ENCODE data around the gene CD8B.

CD8B gene

GRCh38 chr2:86832334-86833096, 29.2 kb downstream of the CD8B start:
- H3K27me3 ChIP-seq (ENCODE audit: insufficient read depth, poor library complexity, severe bottlenecking): no peaks in the 10 kb centered on the region
- DNase-seq (ENCODE audit: low read depth in 1 of 2, low spot score in 1 of 2): no peak
- H3K4me3 ChIP-seq (replicated peaks; ENCODE audit: insufficient read depth, low read length): no peak overlapping the region
- TF ChIP-seq CTCF (IDR thresholded peaks at IDR 0.05; ENCODE audit: insufficient read depth, low read length) (no peak), REST (IDR thresholded peaks at IDR 0.05; ENCODE audit: insufficient replicate concordance, low read depth) (no peak), GABPA (IDR thresholded peaks at IDR 0.05; ENCODE audit: low read depth) (no peak), SPI1 (IDR thresholded peaks at IDR 0.05; ENCODE audit: borderline replicate concordance, low read depth) (no peak), POLR2AphosphoS5 (IDR thresholded peaks at IDR 0.05; ENCODE audit: low read depth) (no peak)
- no peak overlapping the region for H3K27ac ChIP-seq (replicated peaks)

- Histone ChIP-seq H3K27ac (replicated peaks) (no peak overlapping the region), H3K4me3 (replicated peaks; ENCODE audit: insufficient read depth, low read length) (no peak overlapping the region), H3K27me3 (ENCODE audit: insufficient read depth, poor library complexity, severe bottlenecking) (no peaks in the 10 kb centered on the region)
- no peak for DNase-seq (ENCODE audit: low read depth in 1 of 2, low spot score in 1 of 2)
- TF ChIP-seq CTCF (IDR thresholded peaks at IDR 0.05; ENCODE audit: insufficient read depth, low read length): no peak
- no peak for TF ChIP-seq POLR2AphosphoS5 (IDR thresholded peaks at IDR 0.05; ENCODE audit: low read depth)
- no peak for TF ChIP-seq GABPA (IDR thresholded peaks at IDR 0.05; ENCODE audit: low read depth)
- TF ChIP-seq REST (IDR thresholded peaks at IDR 0.05; ENCODE audit: insufficient replicate concordance, low read depth): no peak
- no peak for TF ChIP-seq SPI1 (IDR thresholded peaks at IDR 0.05; ENCODE audit: borderline replicate concordance, low read depth)
These were observed 30.1 kb downstream of the CD8B start for GRCh38 chr2:86831537-86831936.

- H3K27me3 ChIP-seq (ENCODE audit: insufficient read depth, poor library complexity, severe bottlenecking): no peaks in the 10 kb centered on the region
- no peak overlapping the region for H3K27ac ChIP-seq (replicated peaks)
- no peak for TF ChIP-seq SPI1 (IDR thresholded peaks at IDR 0.05; ENCODE audit: borderline replicate concordance, low read depth)
- no peak for TF ChIP-seq CTCF (IDR thresholded peaks at IDR 0.05; ENCODE audit: insufficient read depth, low read length)
- TF ChIP-seq REST (IDR thresholded peaks at IDR 0.05; ENCODE audit: insufficient replicate concordance, low read depth): no peak
- H3K4me3 ChIP-seq (replicated peaks; ENCODE audit: insufficient read depth, low read length): no peak overlapping the region
- no peak for DNase-seq (ENCODE audit: low read depth in 1 of 2, low spot score in 1 of 2)
These were observed 34.7 kb downstream of the CD8B start for GRCh38 chr2:86826951-86827350.
